ENCODE results near the gene FALEC. TPM values are rescaled to one million over a fixed set of nuclear protein-coding genes. Genes with fewer than 3 reads are reported as not detected.

The FALEC gene
- total RNA-seq, 6 experiments from 2014 or later = not detected

GRCh38 chr1:150537732-150538684, 22.5 kb downstream of the FALEC start:
- 73% methylated on average over 8 of the region's 17 CpGs for WGBS (ENCODE audit: insufficient coverage, low coverage, low lambda C conversion rate, missing lambda C conversion rate)
- intact Hi-C loops (cut with DNase I) = loop anchor here in 1 of 2 donors (10.0 kb wide), 1 partner anchor 73 kb away; no protein-coding TSS in a partner anchor
- DNase-seq (peak in 1 of 3 donors; percentile 40), ATAC-seq (peak in 1 of 4 donors; percentile 35)
- no peak for TF ChIP-seq CTCF (IDR thresholded peaks at IDR 0.05)
- no peak for TF ChIP-seq POLR2A (IDR thresholded peaks at IDR 0.05)
- Histone ChIP-seq H3K27ac (no peak overlapping the region), H3K36me3 (no peaks in the 10 kb centered on the region), H3K4me1 (peaks cover 0 to 2% (median under 1%) of the 10 kb centered on the region in 4 donors), H3K4me3 (no peak overlapping the region), H3K9me3 (no peaks in the 10 kb centered on the region), H3K27me3 (no peaks in the 10 kb centered on the region)

GRCh38 chr1:150543500-150544143, 28.1 kb downstream of the FALEC start:
- peaks cover 0 to 17% (median 0%) of the 10 kb centered on the region in 4 donors for H3K4me1 ChIP-seq
- peak; percentile 55 to 76 (median 72) for DNase-seq
- intact Hi-C loops (cut with DNase I) = no loop called here
- H3K4me3 ChIP-seq = peak overlapping the region in 1 of 3 donors; percentile 12
- WGBS (ENCODE audit: insufficient coverage, low coverage, low lambda C conversion rate, missing lambda C conversion rate) = 51% methylated on average over 13 of the region's 13 CpGs
- H3K36me3 ChIP-seq = no peaks in the 10 kb centered on the region
- no peaks in the 10 kb centered on the region for H3K9me3 ChIP-seq
- ATAC-seq = peak; percentile 70 to 87 (median 82)
- peak overlapping the region in 2 of 3 donors; percentile 66 to 69 for H3K27ac ChIP-seq
- TF ChIP-seq CTCF (IDR thresholded peaks at IDR 0.05) = no peak
- no peak for TF ChIP-seq POLR2A (IDR thresholded peaks at IDR 0.05)
- no peaks in the 10 kb centered on the region for H3K27me3 ChIP-seq

DNA sequence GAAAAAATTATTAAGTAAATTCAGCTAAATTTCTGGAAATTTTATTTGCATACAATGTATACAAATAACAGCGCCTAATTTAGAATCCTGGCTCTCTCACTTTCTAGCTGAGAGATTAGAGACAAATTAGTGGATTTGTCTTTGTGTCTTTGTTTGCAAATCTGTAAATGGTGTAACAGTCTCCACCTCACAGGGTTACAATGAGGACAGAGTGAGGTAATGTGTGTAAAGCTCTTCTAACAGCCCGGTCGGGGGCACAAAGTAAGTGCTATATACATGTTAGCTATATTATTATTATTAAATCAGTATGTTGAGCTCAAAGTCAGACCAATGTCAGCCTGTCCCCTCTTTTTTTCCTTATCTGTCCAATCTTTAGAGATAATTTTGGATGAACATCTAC, 28.7 kb downstream of the FALEC start:
- H3K27me3 ChIP-seq = no peaks in the 10 kb centered on the region
- DNase-seq (no peak), ATAC-seq (peak; percentile 61 to 65 (median 64))
- H3K36me3 ChIP-seq = no peaks in the 10 kb centered on the region
- TF ChIP-seq POLR2A (IDR thresholded peaks at IDR 0.05) (no peak), CTCF (IDR thresholded peaks at IDR 0.05) (no peak)
- peak overlapping the region; percentile 40 to 69 (median 66) for H3K27ac ChIP-seq
- H3K4me1 ChIP-seq = peaks cover 0 to 17% (median 0%) of the 10 kb centered on the region in 4 donors
- WGBS (ENCODE audit: insufficient coverage, low coverage, low lambda C conversion rate, missing lambda C conversion rate) = 29% methylated on average over 3 of the region's 3 CpGs
- H3K9me3 ChIP-seq = no peaks in the 10 kb centered on the region
- H3K4me3 ChIP-seq = peak overlapping the region in 1 of 3 donors; percentile 12
- intact Hi-C loops (cut with DNase I) = no loop called here

DNA sequence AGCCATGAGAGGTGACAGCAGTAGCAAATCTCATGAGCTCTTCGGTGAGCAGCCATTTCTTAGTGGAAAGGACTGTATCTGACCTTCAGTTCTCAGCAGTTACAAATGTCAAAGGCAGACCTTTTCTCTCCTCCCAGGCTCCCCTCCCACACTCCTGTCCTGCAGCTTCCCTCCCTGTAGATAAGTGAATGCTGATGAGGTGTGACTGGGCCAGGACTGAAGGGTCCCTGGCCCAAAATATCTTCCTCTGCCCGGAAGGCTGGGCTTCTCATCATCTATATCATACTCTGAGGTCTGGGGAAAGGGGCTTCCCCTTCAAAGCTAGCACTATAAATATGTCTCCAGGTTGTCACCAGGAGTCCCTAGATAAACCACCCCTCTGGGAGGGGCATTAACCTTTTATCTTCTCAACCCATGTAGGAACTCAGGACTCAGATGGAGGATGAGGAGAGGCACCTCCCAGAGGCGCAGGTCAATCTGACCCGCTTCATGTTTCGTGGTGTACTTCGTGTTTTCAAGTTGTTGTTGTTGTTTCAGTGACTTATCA, 30.0 kb downstream of the FALEC start:
- 86% methylated on average over 6 of the region's 6 CpGs for WGBS (ENCODE audit: insufficient coverage, low coverage, low lambda C conversion rate, missing lambda C conversion rate)
- H3K36me3 ChIP-seq = no peaks in the 10 kb centered on the region
- no peak for DNase-seq
- TF ChIP-seq CTCF (IDR thresholded peaks at IDR 0.05) = no peak
- TF ChIP-seq POLR2A (IDR thresholded peaks at IDR 0.05) = no peak
- no peak overlapping the region for H3K4me3 ChIP-seq
- ATAC-seq = no peak
- no peaks in the 10 kb centered on the region for H3K27me3 ChIP-seq
- H3K9me3 ChIP-seq = no peaks in the 10 kb centered on the region
- no peak overlapping the region for H3K27ac ChIP-seq
- intact Hi-C loops (cut with DNase I) = no loop called here
- peaks cover 0 to 24% (median 0%) of the 10 kb centered on the region in 4 donors for H3K4me1 ChIP-seq

All from right lobe of liver (tissue), 6 donors.